Endothelial cell of coronary artery (primary cell): ENCODE results near the gene ADRM1. TPM values are rescaled to one million over a fixed set of nuclear protein-coding genes. Genes with fewer than 3 reads are reported as not detected.

Source experiments
- total RNA-seq: library from RNA; depleted of rRNA; stranded (reverse); fragments of >200 nt; gene quantifications from 2 replicates; pipeline ENCODE4 v1.2.3, GENCODE V29; 2014

ADRM1 gene
- total RNA-seq: 110 and 141 TPM in 2 replicates

GRCh38 chr20:62302341-62303061 is at the start of gene ADRM1:
Gene ADRM1, plus strand, starts transcription at chr20:62302997. Its CDS starts 572 bp downstream, at chr20:62303569.

Other genes with a start within 250 kb of the ADRM1 start
- gene TAF4, start 237.1 kb upstream of the ADRM1 start, total RNA-seq: 2.9 and 5.3 TPM in 2 replicates
- gene LSM14B, start 180.5 kb upstream of the ADRM1 start, total RNA-seq: 35.2 and 36.6 TPM in 2 replicates
- 559 and 583 TPM in 2 replicates for gene PSMA7, start 159.6 kb upstream of the ADRM1 start, total RNA-seq
- 9.8 and 13.5 TPM in 2 replicates for gene SS18L1, start 159.2 kb upstream of the ADRM1 start, total RNA-seq
- 14.4 and 16.8 TPM in 2 replicates for gene MTG2, start 120.0 kb upstream of the ADRM1 start, total RNA-seq
- gene HRH3, start 82.7 kb upstream of the ADRM1 start, total RNA-seq: not detected in 2 replicates
- 17.2 and 26.8 TPM in 2 replicates for gene OSBPL2, start 64.5 kb upstream of the ADRM1 start, total RNA-seq
- 59.0 and 137 TPM in 2 replicates for gene LAMA5, start 64.3 kb downstream of the ADRM1 start, total RNA-seq
- gene RPS21, start 84.1 kb downstream of the ADRM1 start, total RNA-seq: 1,391 and 1,978 TPM in 2 replicates
- 0.75 and 0.99 TPM in 2 replicates for gene CABLES2, start 104.3 kb downstream of the ADRM1 start, total RNA-seq
- not detected in 2 replicates for gene RBBP8NL, start 124.5 kb downstream of the ADRM1 start, total RNA-seq
- gene GATA5, start 173.0 kb downstream of the ADRM1 start, total RNA-seq: not detected in 2 replicates